Vagina (tissue), 2 donors: Measurements from ENCODE around the gene MAGEB1. TPM values are rescaled to one million over a fixed set of nuclear protein-coding genes. Genes with fewer than 3 reads are reported as not detected.

ENCODE experiments used
- DNase-seq, 2 donors: peaks; one replicate each; pipeline ENCODE4 v3.0.0-alpha.2; 2017; ENCODE audit errors: extremely low spot score in 2 of 2
- H3K27ac ChIP-seq: fragments of 200-600 bp; sonication (generic); one replicate; pipeline ENCODE4 v1.5.1; 2019
- H3K27me3 ChIP-seq: fragments of 200-600 bp; sonication (generic); one replicate; pipeline ENCODE4 v1.5.1; 2019
- H3K36me3 ChIP-seq, 2 donors: fragments of 200-600 bp; sonication (generic); one replicate each; pipeline ENCODE4 v1.5.1; 2017 to 2019
- H3K4me1 ChIP-seq: fragments of 200-600 bp; sonication (generic); one replicate; pipeline ENCODE4 v1.5.1; 2019
- H3K4me3 ChIP-seq, 2 donors: fragments of 200-600 bp; sonication (generic); 1 replicate in 1 of 2; 2 replicates in 1 of 2; pipeline ENCODE4 v1.5.1; 2016 to 2019
- H3K9me3 ChIP-seq: fragments of 200-600 bp; sonication (generic); one replicate; pipeline ENCODE4 v1.5.1; 2019
- CTCF ChIP-seq, 3 experiments: fragments of 450-650 bp in 2 of 3; fragments of 200-600 bp in 1 of 3; sonication (generic) in 1 of 3; IDR thresholded peaks; one replicate each; pipeline ENCODE4 v1.5.1; 2017 to 2019; ENCODE audit warnings: antibody characterized with exemption in 3 of 3, mild to moderate bottlenecking in 2 of 3, moderate library complexity in 2 of 3
- POLR2A ChIP-seq, 2 donors: fragments of 450-650 bp; IDR thresholded peaks; one replicate each; pipeline ENCODE4 v1.6.1; 2017; ENCODE audit warnings: antibody characterized with exemption in 2 of 2, mild to moderate bottlenecking in 2 of 2, moderate library complexity in 2 of 2
- POLR2AphosphoS5 ChIP-seq, 2 donors: sonication (generic); formaldehyde crosslinking; IDR thresholded peaks; one replicate each; pipeline ENCODE4 v1.9.0; 2017; ENCODE audit warnings: antibody characterized with exemption in 2 of 2, mild to moderate bottlenecking in 2 of 2, low read depth in 1 of 2; ENCODE audit not compliant: insufficient read depth in 1 of 2
- intact Hi-C: fragments of 100-400 bp; cut with DNase I; formaldehyde crosslinking; loops from one replicate; pipeline ENCODE4 v1.15.1; 2023
- total RNA-seq: library from RNA; depleted of rRNA; stranded (reverse); fragments of >200 nt; gene quantifications from one replicate; pipeline ENCODE4 v1.2.3, GENCODE V29; 2016

MAGEB1 gene
- total RNA-seq, 1 donor from 2014 or later, result not detected

GRCh38 chrX:30282527-30282926 is 35.6 kb downstream of the MAGEB1 start:
- no peak overlapping the region for H3K27ac ChIP-seq
- H3K4me1 ChIP-seq, result peaks cover 4% of the 10 kb centered on the region
- intact Hi-C loops, result no loop called here
- no peak for DNase-seq
- no peaks in the 10 kb centered on the region for H3K9me3 ChIP-seq
- no peak overlapping the region for H3K4me3 ChIP-seq
- TF ChIP-seq POLR2AphosphoS5 (IDR thresholded peaks at IDR 0.05; ENCODE audit: insufficient read depth in 1 of 2, low read depth in 1 of 2) (no peak), CTCF (IDR thresholded peaks at IDR 0.05) (no peak), POLR2A (IDR thresholded peaks at IDR 0.05) (no peak)
- no peaks in the 10 kb centered on the region for H3K36me3 ChIP-seq
- H3K27me3 ChIP-seq, result no peaks in the 10 kb centered on the region

- no peak overlapping the region for H3K27ac ChIP-seq
- intact Hi-C loops, result no loop called here
Observed at GRCh38 chrX:30283456-30284200, 36.7 kb downstream of the MAGEB1 start.

GRCh38 chrX:30296408-30297254 is 49.7 kb downstream of the MAGEB1 start:
- TF ChIP-seq POLR2AphosphoS5 (IDR thresholded peaks at IDR 0.05; ENCODE audit: insufficient read depth in 1 of 2, low read depth in 1 of 2) (no peak), POLR2A (IDR thresholded peaks at IDR 0.05) (no peak), CTCF (IDR thresholded peaks at IDR 0.05) (no peak)
- no peak overlapping the region for H3K27ac ChIP-seq
- no peaks in the 10 kb centered on the region for H3K27me3 ChIP-seq
- no peak for DNase-seq
- H3K36me3 ChIP-seq, result no peaks in the 10 kb centered on the region
- intact Hi-C loops, result no loop called here
- no peaks in the 10 kb centered on the region for H3K9me3 ChIP-seq
- no peaks in the 10 kb centered on the region for H3K4me1 ChIP-seq
- H3K4me3 ChIP-seq, result no peak overlapping the region

More at GRCh38 chrX:30283456-30284200, 36.7 kb downstream of the MAGEB1 start:
- Histone ChIP-seq H3K4me1 (peaks cover 4% of the 10 kb centered on the region), H3K27me3 (no peaks in the 10 kb centered on the region), H3K36me3 (no peaks in the 10 kb centered on the region), H3K4me3 (no peak overlapping the region), H3K9me3 (no peaks in the 10 kb centered on the region)
- no peak for TF ChIP-seq POLR2AphosphoS5 (IDR thresholded peaks at IDR 0.05; ENCODE audit: insufficient read depth in 1 of 2, low read depth in 1 of 2)
- TF ChIP-seq POLR2A (IDR thresholded peaks at IDR 0.05), result no peak
- TF ChIP-seq CTCF (IDR thresholded peaks at IDR 0.05), result no peak
- DNase-seq, result no peak

- Histone ChIP-seq H3K4me1 (no peaks in the 10 kb centered on the region), H3K27ac (peak overlapping the region; percentile 24), H3K27me3 (no peaks in the 10 kb centered on the region), H3K9me3 (no peaks in the 10 kb centered on the region), H3K36me3 (no peaks in the 10 kb centered on the region), H3K4me3 (no peak overlapping the region)
- no peak for DNase-seq
- no peak for TF ChIP-seq POLR2A (IDR thresholded peaks at IDR 0.05)
- intact Hi-C loops, result no loop called here
Observed at GRCh38 chrX:30301208-30301607, 54.3 kb downstream of the MAGEB1 start.

Other genes starting within 250 kb of the MAGEB1 start
- not detected for gene MAGEB2, start 31.6 kb upstream of the MAGEB1 start, total RNA-seq
- not detected for gene MAGEB3, start 16.5 kb upstream of the MAGEB1 start, total RNA-seq
- gene MAGEB4, start 5.1 kb upstream of the MAGEB1 start, total RNA-seq, result not detected
- 3.2 TPM for gene NR0B1, start 62.2 kb downstream of the MAGEB1 start, total RNA-seq